Right renal cortex interstitium (tissue), 3 donors: ENCODE measurements around the gene FAM171A1. TPM values are rescaled to one million over a fixed set of nuclear protein-coding genes. Genes with fewer than 3 reads are reported as not detected.
"Not testable (repeated sequence)": the region's sequence is repeated elsewhere in the genome, so short reads cannot be mapped to it uniquely, and the experiment has no call there.

Experiments
- DNase-seq, 3 donors: peaks; one replicate each; pipeline ENCODE4 v3.0.0-alpha.2; 2013; ENCODE audit warnings: low read depth in 3 of 3, low spot score in 2 of 3
- polyA plus RNA-seq, 3 donors: library from polyadenylated mRNA; unstranded; fragments of 120-200 nt; gene quantifications; one replicate each; pipeline ENCODE4 v1.2.1, GENCODE V29; 2013; ENCODE audit not compliant: insufficient read length in 3 of 3

The FAM171A1 gene
- polyA plus RNA-seq, 3 donors = 89.4 to 95.1 (median 90.9) TPM

- DNase-seq = no peak
These were observed 24.5 kb downstream of the FAM171A1 start for GRCh38 chr10:15346440-15347141.

DNA sequence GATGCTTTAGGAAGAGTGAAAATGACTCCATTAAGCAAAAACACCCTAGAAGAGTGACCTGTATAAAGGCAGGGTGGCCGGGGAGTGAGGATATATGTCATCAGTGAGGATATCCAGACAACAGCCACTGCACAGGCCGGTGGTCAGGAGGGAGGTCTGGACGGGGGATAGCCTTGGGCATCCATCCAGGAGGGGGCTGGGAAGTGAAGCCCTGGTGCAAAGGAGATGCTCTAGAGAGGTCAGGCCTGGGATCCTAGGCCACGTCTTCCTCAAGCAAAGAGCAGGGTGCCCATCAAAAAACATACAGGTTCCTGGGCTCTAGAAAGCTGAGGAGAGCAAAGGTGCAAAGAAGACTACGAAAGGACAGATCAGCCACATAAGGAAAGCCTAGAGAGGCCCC is 25.6 kb downstream of the FAM171A1 start:
- DNase-seq = no peak

GRCh38 chr10:15344876-15345285 is 26.2 kb downstream of the FAM171A1 start:
- no peak for DNase-seq

- no peak for DNase-seq
These were observed 26.7 kb downstream of the FAM171A1 start for GRCh38 chr10:15344256-15344875.

- DNase-seq = no peak
These were observed 28.1 kb downstream of the FAM171A1 start for GRCh38 chr10:15342970-15343369.

GRCh38 chr10:15341502-15342128 is 29.5 kb downstream of the FAM171A1 start:
- DNase-seq = no peak

GRCh38 chr10:15339892-15340291 is 31.2 kb downstream of the FAM171A1 start:
- DNase-seq = no peak

DNA sequence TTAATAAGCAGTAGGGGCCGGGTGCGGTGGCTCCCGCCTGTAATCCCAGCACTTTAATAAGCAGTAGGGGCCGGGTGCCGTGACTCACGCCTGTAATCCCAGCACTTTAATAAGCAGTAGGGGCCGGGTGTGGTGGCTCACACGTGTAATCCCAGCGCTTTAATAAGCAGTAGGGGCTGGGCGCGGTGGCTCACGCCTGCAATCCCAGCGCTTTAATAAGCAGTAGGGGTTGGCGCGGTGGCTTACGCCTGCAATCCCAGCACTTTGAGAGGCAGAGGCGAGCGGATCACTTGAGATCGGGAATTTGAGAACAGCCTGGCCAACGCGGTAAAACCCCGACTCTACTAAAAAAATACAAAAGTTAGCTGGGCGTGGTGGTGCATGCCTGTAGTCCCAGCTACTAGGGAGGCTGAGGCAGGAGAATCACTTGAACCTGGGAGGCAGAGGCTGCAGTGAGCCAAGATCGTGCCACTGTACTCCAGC is 33.6 kb downstream of the FAM171A1 start:
- not testable (repeated sequence) for DNase-seq

- no peak for DNase-seq
These were observed 34.9 kb downstream of the FAM171A1 start for GRCh38 chr10:15336211-15336610.

DNA sequence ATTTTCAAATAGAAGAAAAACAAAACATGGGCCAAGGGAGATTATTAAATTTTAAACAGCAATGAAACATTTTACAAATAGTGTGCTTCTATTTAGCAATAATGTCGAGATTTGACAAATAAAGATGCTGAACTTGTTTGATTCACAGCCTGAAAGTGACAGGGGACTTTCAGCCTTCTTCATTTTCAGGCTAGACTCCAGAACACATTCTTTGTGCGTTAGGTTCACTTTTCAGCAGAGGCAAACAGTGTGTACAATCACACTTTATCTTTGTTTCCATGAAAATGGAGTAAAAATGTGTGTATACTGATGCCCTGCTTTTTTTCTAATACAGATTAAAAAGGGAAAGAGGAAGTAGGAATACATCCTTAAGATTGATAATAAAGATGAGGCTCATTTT is 35.6 kb downstream of the FAM171A1 start:
- no peak for DNase-seq

- DNase-seq = no peak
These were observed 36.3 kb downstream of the FAM171A1 start for GRCh38 chr10:15334650-15335323.

DNA sequence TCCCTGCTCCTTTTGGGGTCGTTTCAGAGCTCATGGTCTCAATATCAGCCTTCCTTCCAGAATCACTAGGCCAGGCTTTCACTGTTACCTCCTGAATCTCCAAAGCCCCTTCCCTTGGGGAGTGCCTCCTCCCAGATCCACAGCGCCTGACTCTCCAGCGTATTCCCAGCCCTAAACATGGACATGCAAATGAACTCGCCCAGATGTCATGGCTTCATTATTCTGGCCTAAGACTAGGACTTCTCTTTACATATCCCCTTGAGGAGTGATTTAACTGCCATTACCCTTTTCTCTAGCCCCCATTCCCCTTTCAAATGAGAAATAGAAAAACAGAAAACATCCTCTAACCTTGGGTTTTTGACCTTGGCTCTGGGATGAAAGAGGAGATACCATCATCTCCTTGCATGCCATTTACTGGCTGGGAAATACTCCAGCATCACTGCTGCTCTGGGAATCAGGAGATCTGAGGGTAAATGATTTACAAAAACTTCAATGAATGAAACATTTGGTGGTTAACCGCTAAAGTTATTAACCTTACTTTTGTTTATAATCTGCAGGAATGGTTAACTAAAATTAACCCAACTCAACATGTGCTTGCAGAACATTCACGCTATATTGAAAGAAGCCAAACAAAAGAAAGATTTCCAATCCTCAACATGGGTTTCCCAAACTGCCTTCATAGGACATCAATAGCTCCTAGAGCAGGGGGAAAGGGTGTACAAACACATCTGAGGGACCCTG is 37.0 kb downstream of the FAM171A1 start:
- no peak for DNase-seq

DNA sequence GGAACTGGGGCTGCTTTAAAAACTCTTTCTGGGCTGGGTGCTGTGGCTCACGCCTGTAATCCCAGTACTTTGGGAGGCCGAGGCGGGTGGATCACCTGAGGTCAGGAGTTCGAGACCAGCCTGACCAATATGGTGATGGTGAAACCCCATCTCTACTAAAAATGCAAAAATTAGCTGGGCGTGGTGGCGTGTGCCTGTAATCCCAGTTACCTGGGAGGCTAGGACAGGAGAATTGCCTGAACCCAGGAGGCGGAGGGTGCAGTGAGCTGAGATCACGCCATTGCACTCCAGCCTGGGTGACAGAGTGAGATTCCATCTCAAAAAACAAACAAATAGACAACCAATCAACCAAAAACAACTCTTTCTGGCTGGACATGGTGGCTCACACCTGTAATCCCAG is 37.9 kb downstream of the FAM171A1 start:
- DNase-seq = not testable (repeated sequence)

DNA sequence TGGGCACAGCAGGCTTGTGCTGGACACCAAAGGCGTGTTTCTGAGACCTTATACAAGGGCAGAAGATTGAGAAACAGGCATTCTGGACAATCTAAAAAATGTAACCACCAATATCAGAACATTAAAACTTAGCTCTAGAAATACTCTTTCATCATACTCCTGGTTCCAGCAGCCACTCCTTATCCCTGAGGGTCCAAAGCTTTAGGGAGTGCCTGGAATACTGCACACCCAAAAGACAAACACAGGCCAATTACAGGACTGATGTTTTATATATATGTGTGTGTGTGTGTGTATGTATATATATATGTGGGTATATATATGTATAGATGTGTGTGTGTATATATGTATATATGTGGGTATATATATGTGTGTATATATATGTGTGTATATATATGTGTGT is 39.6 kb downstream of the FAM171A1 start:
- no peak for DNase-seq

- DNase-seq = no peak
These were observed 41.7 kb downstream of the FAM171A1 start for GRCh38 chr10:15329437-15329836.

DNA sequence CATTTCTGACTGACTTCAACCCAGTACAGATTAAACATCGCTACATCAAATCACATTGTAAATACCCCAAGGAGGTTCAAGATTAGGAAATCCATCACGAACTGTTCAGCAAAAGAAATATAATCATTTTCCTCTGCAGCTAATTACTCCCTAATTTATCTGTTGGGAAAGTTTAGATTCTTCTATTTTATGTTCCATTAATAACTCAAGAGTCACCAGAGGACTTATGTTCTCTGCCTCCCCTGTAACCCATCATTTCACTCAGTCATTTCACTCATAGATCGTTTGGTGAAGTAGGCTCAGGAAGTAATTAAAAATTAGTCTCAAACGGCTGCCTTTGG is 45.2 kb downstream of the FAM171A1 start:
- DNase-seq = no peak

DNA sequence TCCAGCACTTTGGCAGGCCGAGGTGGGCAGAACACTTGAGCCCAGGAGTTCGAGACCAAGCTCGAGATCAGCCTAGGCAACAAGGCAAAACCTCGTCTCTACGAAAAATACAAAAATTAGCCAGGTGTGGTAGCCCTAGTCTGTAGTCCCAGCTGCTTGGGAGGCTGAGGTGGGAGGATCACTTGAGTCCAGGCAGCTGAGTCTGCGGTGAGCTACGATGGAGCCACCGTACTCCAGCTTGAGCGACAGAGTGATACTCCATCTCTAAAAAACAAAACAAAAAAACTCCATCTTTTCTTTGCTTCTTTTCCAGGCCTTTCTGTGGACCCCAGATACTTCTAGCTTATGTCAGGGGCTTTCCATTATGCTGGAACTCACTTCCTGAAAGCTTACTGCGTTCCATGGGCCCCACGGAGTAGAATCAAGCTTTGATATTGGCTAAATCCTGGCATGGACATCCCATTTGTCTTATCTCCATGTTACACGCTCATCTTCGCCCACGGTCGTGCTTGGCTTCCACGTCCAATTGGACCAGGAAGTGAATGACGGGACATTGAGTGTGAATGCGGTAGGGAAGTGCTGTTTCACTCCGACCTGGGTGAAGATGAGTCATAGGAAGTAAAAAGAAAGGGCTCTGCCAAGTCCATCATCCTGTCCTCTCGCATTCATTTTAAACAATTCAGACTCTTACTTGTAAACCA is 45.7 kb downstream of the FAM171A1 start:
- no peak for DNase-seq

DNA sequence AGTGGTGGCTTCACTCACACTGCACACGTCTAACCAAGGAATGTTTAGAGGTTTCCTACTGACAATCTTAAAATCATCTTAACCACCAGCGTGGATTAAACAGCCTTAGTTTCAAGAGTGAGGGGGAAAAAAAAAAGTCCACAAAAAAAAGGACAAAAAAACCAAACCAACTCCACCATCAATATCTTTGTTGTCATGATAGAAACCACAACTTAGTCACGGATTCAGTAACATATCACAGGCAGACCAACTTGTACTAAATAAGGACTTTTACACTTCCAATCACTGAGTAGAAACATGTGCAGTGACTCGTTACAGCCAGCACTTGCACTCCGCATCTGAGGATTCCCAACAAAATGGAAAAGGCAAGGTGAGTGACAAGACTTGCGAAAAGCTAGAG is 46.5 kb downstream of the FAM171A1 start:
- no peak for DNase-seq

DNA sequence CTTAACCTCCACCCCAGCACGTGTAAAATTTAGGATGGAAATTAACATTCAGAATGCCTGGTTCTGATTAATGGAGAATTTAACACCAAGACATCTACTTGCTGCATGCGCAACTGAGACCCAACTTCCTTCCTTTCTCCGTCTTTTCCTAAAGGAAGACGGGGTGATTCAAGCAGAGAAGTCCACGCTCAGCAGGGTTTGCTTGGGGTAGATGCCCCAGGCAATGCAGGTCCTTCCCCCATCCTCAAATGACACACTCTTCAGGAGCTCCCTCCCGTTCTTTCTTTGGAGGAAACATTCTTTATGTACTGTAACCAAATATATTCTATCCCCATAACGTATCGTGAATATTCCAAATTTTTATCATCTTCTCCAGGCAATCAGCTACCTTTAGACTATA is 47.0 kb downstream of the FAM171A1 start:
- DNase-seq = no peak

GRCh38 chr10:15322356-15322755 is 48.7 kb downstream of the FAM171A1 start:
- no peak for DNase-seq
